Left ventricle myocardium inferior (tissue), 1 donor: ENCODE results near the gene NOS1AP. TPM values are rescaled to one million over a fixed set of nuclear protein-coding genes. Genes with fewer than 3 reads are reported as not detected.

ENCODE experiments used
- DNase-seq: peaks from one replicate; pipeline ENCODE4 v3.0.0-alpha.2; 2020
- H3K27ac ChIP-seq: fragments of 200-600 bp; replicated peaks from 2 replicates; pipeline ENCODE4 v1.8.0; 2021
- H3K27me3 ChIP-seq: fragments of 200-600 bp; 2 replicates; pipeline ENCODE4 v1.8.0; 2021; ENCODE audit warnings: low read depth
- H3K36me3 ChIP-seq: fragments of 200-600 bp; 2 replicates; pipeline ENCODE4 v1.8.0; 2021
- H3K4me1 ChIP-seq: fragments of 200-600 bp; 2 replicates; pipeline ENCODE4 v1.8.0; 2021
- H3K4me3 ChIP-seq: fragments of 200-600 bp; 2 replicates; pipeline ENCODE4 v1.8.0; 2021; ENCODE audit warnings: mild to moderate bottlenecking, moderate library complexity
- H3K9me3 ChIP-seq: fragments of 200-600 bp; replicated peaks from 2 replicates; pipeline ENCODE4 v1.8.0; 2021
- intact Hi-C: fragments of 100-400 bp; cut with micrococcal nuclease; formaldehyde crosslinking; loops from one replicate; pipeline ENCODE4 v1.11.0; 2022
- total RNA-seq: library from RNA; stranded (reverse); fragmentation: NEBNext Ultra II Directional; extraction: Animal tissue kit (Norgen Biotek cat#: 25700); gene quantifications from one replicate; pipeline ENCODE4 v1.2.1, GENCODE V29; 2021
- TF ChIP-seq, protein P1 (sequence below): fragments of 200-600 bp; IDR thresholded peaks from 2 replicates; pipeline ENCODE4 v1.8.0; 2021; ENCODE audit warnings: antibody characterized with exemption, mild to moderate bottlenecking, borderline replicate concordance
- donor health status: DM: no; HTN: yes; CAD: no; lungs with severe emphysema.

The NOS1AP gene
- total RNA-seq, 1 donor from 2014 or later = 6.2 TPM

- Histone ChIP-seq H3K9me3 (peaks cover 6% of the 10 kb centered on the region), H3K4me1 (peaks cover 17% of the 10 kb centered on the region), H3K27ac (no peak overlapping the region), H3K4me3 (no peak overlapping the region), H3K36me3 (no peaks in the 10 kb centered on the region), H3K27me3 (no peaks in the 10 kb centered on the region)
- TF ChIP-seq, protein P1, sequence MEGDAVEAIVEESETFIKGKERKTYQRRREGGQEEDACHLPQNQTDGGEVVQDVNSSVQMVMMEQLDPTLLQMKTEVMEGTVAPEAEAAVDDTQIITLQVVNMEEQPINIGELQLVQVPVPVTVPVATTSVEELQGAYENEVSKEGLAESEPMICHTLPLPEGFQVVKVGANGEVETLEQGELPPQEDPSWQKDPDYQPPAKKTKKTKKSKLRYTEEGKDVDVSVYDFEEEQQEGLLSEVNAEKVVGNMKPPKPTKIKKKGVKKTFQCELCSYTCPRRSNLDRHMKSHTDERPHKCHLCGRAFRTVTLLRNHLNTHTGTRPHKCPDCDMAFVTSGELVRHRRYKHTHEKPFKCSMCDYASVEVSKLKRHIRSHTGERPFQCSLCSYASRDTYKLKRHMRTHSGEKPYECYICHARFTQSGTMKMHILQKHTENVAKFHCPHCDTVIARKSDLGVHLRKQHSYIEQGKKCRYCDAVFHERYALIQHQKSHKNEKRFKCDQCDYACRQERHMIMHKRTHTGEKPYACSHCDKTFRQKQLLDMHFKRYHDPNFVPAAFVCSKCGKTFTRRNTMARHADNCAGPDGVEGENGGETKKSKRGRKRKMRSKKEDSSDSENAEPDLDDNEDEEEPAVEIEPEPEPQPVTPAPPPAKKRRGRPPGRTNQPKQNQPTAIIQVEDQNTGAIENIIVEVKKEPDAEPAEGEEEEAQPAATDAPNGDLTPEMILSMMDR = no peak
- intact Hi-C loops = no loop called here
- no peak for DNase-seq
Observed at GRCh38 chr1:162186026-162186374, 116.5 kb downstream of the NOS1AP start.

DNA sequence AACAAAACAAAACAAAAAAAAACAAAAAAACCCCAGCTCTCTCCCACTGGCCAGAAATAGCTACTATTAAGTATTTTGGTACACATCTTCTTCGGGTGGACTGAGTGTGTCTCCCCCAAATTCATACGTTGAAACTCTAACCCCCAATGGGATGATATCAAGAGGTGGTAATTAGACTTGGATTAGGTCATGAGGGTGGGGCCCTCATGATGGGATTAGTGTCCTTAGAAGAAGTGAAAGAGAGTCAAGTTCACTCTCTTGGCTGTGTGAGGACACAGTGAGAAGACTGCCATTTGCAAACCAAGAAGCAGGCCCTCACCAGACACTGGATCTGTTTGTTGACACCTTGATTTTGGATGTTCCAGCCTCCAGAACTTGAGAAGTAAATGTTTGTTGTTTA is 116.9 kb downstream of the NOS1AP start:
- no peaks in the 10 kb centered on the region for H3K27me3 ChIP-seq
- H3K9me3 ChIP-seq = peaks cover 6% of the 10 kb centered on the region
- no peak overlapping the region for H3K4me3 ChIP-seq
- TF ChIP-seq, protein P1 = no peak
- no peak overlapping the region for H3K27ac ChIP-seq
- H3K4me1 ChIP-seq = peaks cover 21% of the 10 kb centered on the region
- intact Hi-C loops = no loop called here
- no peaks in the 10 kb centered on the region for H3K36me3 ChIP-seq
- DNase-seq = no peak

- TF ChIP-seq, protein P1 = no peak
- no peak for DNase-seq
- Histone ChIP-seq H3K27me3 (no peaks in the 10 kb centered on the region), H3K36me3 (no peaks in the 10 kb centered on the region), H3K27ac (no peak overlapping the region), H3K9me3 (peaks cover 6% of the 10 kb centered on the region), H3K4me1 (peaks cover 35% of the 10 kb centered on the region), H3K4me3 (no peak overlapping the region)
- intact Hi-C loops = no loop called here
Observed at GRCh38 chr1:162187687-162188276, 118.3 kb downstream of the NOS1AP start.

- H3K9me3 ChIP-seq = peaks cover 6% of the 10 kb centered on the region
- peaks cover 51% of the 10 kb centered on the region for H3K4me1 ChIP-seq
- no peak for DNase-seq
- no peaks in the 10 kb centered on the region for H3K27me3 ChIP-seq
- intact Hi-C loops = no loop called here
- TF ChIP-seq, protein P1 = no peak
- no peak overlapping the region for H3K4me3 ChIP-seq
- no peaks in the 10 kb centered on the region for H3K36me3 ChIP-seq
- H3K27ac ChIP-seq = no peak overlapping the region
Observed at GRCh38 chr1:162189345-162189744, 119.9 kb downstream of the NOS1AP start.

GRCh38 chr1:162191396-162192305 is 122.2 kb downstream of the NOS1AP start:
- DNase-seq = no peak
- peaks cover 63% of the 10 kb centered on the region for H3K4me1 ChIP-seq
- H3K27me3 ChIP-seq = no peaks in the 10 kb centered on the region
- H3K27ac ChIP-seq = no peak overlapping the region
- H3K9me3 ChIP-seq = peaks cover 2% of the 10 kb centered on the region
- intact Hi-C loops = no loop called here
- no peak overlapping the region for H3K4me3 ChIP-seq
- TF ChIP-seq, protein P1 = no peak
- H3K36me3 ChIP-seq = no peaks in the 10 kb centered on the region
